IPS-NIHi7 (cell line): ENCODE data around the gene ASXL2.
"Not testable (repeated sequence)": the region's sequence is repeated elsewhere in the genome, so short reads cannot be mapped to it uniquely, and the experiment has no call there.

Experiments used
- DNase-seq: peaks from one replicate; pipeline ENCODE4 v3.0.0; 2012; ENCODE audit warnings: mixed read lengths; ENCODE audit errors: extremely low spot score

ASXL2 gene

DNA sequence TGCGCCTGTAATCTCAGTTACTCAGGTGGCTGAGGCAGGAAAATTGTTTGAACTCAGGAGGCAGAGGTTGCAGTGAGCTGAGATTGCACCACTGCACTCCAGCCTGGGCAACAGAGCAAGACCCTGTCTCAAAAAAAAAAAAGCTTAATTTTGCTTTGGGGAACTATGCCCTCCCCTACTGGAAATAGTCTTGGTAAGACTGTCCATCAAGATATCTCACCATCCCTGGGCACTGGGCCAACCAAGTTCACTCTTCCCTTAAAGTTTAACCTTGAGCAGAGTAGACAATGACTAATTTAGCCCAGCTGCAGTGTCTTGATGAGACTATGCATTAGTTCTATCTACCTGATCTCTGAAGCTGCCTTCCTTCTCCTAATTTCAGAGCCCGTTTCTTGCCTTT is 44.7 kb downstream of the ASXL2 start:
- no peak for DNase-seq

DNA sequence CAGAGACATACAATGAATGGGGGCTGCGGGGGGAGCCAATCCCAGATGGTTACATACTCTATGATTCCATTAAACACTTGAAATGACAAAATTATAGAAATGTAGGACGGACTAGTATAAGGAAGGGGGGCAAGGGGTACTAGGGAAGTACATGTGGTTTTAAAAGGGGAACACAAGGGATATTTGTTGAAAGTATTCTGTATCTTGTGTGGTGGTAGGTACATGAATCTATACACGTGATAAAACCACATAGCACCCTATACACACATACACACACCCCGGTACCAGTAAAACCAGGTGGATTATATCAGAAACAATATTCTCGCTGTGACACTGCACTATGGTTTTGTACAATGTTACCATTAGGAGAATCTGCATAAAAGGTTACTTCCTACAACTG is 45.4 kb downstream of the ASXL2 start:
- DNase-seq: no peak

DNA sequence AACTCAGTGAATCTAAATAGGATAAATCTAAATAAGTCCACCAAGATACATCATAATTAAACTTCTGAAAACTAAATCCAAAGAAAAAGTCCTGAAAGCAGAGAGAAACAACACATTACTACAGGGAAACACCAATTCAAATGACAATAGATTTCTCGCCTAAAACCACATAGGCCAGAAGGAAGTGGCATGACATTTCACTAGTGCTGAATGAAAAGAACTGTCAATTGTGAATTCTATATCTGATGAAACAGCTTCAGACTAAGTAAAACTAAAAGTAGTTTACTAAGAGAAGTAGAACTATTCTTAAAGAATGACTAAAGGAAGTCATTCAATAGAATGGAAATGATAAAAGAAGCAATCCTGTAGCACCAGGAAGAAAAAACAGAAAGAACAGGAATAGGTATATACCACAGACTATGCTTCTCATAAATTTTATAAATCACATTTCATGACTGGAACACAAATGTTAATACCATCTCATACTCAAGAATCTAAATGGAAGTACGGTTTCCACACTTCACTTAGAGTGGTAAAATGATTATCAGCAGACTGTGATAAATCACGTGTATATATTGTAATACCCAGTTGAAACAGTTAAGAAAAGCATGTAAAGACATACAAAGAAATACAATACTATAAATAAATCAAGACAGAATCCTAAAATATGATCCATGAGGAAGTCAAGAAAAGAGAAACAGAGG is 46.4 kb downstream of the ASXL2 start:
- DNase-seq: no peak

DNA sequence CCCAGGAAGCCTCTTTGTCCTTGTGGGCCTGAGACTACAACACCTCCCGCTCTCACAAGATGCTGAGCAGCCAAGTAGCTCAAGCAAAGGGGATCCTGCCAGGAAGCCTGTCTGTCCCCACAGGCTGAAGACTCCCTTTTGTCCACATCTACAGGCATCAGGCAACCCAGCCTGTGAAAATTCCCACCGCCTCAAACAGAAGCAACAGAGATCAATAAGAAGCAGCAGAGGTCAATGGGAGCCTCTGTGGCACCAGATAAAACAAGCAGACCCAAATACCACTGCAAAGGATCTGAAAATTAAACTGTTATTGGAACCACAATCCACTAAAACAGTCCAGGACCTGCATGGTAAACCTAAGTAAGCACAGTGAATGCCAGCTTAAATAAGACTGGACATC is 48.5 kb downstream of the ASXL2 start:
- no peak for DNase-seq

DNA sequence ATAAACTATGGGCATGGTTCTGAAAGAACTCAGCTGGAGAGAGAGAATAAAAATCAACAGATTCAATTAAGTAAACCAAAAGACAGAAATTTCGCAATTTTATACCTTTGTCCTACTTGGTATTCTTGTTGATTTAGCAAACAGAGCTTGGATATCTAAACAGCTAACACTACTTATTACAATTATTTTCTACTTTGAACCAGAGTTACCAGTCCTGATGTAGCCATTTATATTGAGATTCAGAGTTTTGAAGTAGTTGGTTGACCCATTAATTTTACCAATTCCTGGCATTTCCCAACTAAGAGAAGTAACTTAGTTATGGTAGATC is 48.9 kb downstream of the ASXL2 start:
- DNase-seq: no peak

DNA sequence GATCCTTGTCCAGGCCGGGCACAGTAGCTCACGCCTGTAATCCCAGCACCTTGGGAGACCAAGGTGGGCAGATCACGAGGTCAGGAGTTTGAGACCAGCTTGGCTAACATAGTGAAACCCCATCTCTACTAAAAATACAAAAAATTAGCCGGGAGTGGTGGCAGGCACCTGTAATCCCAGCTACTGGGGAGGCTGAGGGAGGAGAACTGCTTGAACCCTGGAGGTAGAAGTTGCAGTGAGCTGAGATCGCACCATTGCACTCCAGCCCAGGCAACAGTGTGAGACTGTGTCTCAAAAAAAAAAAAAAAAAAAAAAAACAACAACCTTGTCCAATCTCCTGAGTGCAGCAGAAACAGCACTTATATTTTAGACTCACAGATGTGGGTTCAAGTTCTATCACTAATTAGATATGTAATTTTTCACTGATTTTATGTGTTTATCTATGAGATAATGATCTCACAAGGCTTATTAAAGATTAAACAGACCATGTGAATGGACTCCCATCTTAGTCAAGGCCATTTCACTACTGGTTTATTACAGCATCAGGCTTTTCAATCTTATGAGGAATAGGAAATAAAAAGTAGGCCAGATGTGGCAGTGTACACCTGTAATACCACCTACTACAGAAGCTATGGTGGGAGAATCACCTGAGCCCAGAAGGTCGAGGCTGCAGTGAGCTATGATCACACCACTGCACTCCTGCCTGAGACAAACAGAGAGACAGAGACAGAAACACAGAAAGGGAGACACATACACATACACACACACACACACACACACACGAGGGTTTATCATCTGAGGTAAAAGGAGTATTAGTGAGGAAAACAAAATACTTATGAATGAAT is 49.5 kb downstream of the ASXL2 start:
- DNase-seq: not testable (repeated sequence)

DNA sequence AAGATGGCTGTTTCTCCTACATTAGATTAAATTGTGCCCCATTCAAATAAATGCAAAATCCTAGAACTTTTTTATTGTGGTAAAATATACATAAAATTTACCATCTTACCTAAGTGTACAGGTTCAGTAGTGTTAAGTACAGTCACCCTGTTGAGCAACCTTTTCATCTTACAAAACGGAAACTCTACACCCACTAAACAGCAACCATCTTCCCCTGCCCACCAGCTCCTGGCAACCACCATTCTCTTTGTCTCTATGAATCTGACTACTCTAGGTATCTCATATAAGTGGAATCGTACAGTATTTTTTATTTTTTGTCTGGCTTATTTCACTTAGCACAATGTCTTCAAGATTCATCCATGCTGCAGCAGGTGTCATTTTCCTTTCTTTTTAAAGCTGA is 53.0 kb downstream of the ASXL2 start:
- DNase-seq: no peak

DNA sequence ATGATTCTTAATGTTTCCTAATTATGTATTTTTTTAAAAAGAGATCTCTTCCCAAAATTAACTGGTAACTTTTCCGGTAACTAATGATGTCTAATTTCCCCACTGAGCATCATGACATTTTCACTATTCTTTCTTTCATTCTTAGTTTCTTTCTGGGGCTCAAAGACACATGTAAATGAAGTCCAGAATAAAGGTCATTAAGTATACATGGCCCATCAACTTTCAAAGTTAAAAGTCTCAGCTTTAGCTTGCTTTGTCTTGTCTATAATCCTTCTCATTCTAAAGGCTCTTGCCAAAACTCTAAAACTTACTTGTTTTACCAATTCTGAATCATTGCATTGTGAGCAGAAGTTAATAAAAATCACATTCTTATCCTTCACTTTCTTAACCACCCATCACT is 53.6 kb downstream of the ASXL2 start:
- no peak for DNase-seq

DNA sequence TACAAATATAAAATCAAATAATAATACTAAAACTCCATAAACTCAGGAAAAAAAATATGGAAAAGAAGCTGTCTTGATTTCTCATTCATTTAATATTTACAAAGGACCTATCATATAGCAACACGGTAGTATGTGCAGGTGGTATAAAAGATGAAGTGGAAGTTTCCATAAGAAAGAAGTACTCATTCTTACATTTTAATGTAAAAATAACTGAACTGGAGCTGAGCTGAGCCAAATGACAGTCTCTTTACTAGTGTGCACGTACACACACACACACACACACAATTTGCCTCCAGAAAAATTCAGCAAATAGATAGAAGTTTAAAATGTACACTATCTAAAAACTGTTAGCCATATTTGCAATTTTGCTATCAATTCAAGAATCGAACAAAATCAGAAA is 54.1 kb downstream of the ASXL2 start:
- DNase-seq: no peak

DNA sequence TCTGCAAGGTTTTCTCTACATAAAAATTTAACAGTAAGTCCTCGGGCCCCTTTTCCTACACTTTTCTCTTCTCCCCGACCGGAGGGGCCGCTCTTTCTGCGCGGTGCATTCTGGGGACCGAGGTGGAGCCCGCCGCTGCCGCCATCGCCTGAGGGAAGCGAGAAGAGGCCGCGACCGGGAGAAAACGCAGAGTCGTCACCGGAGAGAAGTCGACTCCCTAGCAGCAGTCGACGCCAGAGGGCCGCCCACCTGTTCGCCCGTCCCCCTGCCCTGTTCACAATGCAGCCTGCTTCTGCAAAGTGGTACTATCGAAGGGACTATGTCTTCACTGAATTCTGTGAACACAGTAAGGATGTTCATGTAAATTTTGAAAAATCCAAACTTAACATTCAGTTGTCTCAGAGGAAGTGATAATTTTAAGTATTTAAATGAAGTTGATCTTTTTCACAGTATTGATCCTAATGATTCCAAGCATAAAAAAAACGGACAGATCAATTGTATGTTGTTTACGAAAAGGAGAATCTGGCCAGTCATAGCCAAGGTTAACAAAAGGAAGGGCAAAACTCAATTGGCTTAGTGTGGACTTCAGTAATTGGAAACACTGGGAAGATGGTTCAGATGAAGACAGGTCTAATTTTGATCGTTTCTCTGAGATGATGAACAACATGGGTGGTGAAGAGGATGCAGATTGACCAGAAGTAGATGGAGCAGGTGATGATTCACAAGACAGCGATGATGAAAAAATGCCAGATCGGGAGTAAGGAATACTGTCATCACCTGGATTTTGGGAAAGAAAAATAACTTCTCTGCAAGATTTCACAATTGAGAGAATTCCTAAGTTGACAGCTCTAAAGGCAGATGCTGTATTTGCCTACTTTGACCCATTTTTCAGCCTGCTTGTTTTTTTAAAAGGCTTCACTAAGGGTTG is 55.8 kb downstream of the ASXL2 start:
- peak; percentile 51 for DNase-seq

DNA sequence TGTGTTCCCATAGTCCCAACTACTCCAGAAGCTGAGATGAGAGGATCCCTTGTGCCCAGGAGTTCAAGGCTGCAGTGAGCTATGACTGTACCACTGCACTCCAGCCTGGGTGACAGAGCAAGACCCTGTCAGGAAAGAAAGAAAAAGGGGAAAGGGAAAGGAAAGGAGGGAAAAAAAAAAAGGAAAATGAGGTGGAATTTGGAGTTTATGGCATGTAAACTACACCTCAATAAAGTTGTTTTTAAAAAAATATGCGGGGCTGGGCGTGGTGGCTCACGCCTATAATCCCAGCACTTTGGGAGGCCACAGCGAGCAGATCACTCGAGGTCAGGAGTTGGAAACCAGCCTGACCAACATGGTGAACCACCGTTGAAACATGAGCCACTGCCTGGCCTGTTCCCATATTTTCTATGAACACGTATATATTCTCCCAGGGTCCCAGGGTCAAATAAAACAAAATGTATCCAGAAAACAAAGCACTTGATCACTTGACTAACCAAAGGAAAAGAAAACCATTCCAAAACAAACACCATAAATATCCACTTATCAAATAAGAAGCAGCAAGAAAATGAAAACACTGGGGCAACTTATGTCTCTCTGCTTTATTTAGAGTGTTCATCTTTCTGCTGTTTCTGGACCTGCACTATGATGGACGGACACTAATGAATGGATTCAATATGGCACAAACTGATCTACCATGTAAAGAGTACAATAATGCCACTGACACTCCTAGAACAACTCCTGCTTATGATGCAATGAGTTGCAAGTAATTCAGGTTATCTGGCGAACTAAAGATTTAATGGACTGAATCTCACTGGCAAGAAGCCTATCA is 56.8 kb downstream of the ASXL2 start:
- no peak for DNase-seq

DNA sequence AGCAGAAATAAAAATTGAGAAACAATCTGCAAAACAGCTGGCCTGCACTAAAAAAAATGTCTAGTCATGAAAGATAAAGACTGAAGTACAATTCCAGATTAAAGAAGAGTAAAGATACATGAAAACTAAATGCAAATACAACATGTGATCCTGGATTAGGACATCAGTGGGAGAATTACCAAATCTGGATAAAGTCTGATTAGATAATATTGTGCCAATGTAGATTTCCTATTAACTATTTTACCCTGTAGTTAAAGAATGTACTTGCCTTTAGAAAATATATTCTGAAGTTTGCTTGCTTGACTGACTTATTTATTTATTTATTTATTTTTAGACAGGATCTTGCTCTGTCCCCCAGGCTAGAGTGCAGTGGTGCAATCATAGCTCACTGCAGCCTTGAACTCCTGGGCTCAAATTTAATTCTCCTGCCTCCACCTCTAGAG is 58.7 kb downstream of the ASXL2 start:
- DNase-seq: no peak

DNA sequence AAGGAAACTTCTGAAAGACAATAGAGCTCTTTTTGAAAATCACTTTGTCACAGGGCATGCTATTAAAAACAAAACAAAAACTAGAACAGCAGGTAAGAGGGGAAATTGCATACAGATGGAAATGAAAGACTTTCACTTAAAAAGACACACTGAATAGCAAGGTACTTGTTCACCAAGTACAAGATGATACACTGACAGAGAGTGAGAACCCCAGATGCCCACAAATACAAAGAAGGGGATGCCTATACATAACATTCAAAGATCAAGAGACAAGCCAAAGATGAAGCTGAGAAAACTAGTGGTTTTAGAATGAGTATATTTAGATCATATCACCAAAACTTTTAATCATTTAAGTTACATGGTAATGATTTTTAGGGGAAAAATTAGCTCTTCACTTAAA is 60.7 kb downstream of the ASXL2 start:
- no peak for DNase-seq

DNA sequence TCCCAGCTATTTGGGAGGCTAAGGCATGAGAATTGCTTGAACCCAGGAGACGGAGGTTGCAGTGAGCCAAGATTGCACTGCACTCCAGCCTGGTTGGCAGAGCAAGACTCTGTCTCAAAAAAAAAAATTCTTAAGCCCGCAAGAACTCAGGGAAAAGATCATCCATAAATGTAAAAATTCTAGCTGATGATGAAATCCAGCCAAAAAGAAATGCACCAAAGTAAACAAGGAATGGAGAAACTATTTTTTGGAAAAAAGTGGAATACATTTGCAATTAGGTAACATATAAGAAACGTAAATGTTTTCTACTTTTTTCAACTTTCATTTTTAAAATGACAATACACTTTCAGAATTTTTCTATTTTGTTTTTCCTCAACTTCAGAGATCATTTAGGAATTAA is 61.3 kb downstream of the ASXL2 start:
- no peak for DNase-seq

DNA sequence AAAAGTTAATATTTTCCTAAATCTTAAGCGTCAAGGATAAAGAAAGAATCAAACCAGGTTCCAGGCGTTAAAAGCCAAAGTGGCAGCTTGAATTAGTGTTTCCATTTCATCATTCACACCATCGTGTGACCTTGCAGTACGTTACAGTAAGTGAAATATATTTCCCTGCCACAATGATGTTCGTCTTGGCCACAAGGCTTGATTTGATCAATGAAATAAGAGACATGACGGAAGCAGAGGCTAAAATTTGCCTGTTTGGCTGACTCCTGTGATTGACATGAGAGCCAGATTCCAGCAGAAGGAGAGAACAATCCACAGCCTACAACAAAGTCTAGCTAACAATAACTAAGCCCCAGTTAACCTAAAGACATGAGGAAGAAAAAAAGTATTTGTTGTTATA is 62.0 kb downstream of the ASXL2 start:
- DNase-seq: no peak

DNA sequence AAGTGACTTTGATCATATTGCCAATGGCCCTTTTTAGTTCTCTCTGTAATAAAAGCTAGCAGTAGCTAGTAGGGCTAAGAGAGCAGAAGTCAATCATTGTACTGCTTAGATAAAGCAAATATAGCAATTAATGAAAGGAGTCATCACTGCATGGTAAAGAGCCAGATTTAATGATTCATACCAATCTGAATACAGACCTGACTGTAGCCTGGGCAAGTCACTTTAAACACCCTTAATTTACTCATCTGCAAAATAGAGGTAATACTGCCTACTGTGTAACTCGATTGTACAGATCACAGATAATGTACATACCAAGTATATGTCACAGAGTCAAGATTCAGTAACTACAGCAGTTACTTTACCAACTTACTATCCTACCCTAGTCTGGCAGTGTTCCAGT is 63.6 kb downstream of the ASXL2 start:
- no peak for DNase-seq

DNA sequence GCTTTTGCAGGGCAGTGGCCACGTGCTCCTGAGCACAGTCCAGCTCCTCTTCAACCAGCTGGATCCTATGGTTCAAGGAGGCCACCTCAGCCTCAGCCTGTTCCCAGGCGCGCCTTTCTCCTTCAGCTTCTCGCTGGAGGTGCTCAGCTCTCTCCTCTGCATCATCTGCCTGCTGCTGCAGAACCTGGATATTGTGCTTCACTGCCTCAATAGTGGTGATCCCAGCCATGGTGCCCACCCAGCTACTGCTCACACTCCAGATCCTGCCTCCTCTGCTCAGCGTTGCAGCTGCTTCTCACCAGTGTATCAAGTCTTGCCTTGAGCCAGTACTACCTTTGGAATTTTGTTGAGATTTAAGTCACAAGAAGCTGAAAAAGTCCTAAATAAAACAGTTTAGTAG is 67.9 kb downstream of the ASXL2 start:
- no peak for DNase-seq

DNA sequence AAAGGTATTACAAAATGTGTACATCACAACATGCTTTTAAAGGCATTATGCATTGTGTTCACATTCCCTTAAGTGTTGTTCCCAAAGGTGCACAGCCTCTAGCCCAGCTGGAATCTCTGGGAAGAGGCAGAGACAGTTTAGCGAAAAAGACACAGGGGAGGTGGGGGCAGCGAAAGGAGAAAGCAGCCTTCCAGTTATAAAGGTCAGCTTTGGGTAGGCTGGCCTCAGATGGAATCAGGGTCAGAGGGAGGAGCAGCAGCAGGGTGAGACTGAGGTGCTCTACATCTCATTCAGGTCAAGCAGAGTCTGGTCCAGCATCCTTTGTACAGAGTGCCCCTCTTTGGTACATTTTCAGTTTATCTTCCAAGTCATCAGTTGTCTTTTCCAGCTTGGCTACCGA is 68.6 kb downstream of the ASXL2 start:
- DNase-seq: no peak

DNA sequence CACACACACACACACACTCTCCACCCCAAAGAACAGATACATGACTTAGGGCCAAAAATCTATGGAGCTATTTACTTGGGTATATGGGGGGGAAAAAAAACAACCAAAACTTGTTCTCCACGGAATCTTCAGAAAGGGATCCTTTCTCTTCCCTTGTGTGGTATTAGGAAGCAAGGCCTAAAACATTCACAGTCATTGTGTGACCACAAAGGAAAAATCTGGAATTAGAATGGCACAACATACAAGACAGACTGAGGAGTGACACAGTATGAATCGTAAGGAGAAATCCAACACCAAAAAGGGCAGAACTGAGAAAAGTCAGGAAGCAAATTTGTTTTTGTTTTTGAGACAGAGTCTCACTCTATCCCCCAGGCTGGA is 70.3 kb downstream of the ASXL2 start:
- DNase-seq: no peak

DNA sequence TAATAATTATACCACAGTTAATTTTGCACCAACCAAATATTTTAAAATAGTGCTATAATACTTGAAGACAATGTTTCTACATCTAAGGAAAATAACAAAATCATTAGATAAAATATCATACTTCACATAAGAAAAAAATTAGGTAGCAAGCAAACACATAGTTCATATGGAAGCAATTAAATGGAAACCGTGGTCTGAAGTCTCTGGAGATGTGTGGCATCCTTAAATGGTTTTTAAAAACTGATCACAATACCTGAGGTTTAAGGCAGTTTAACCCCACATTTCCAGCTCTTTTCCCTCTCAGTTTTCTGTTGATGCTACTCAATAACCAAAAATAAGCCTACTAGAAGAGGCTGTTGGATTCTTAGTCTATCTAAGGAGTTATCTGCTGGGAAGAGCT is 71.3 kb downstream of the ASXL2 start:
- DNase-seq: no peak

DNA sequence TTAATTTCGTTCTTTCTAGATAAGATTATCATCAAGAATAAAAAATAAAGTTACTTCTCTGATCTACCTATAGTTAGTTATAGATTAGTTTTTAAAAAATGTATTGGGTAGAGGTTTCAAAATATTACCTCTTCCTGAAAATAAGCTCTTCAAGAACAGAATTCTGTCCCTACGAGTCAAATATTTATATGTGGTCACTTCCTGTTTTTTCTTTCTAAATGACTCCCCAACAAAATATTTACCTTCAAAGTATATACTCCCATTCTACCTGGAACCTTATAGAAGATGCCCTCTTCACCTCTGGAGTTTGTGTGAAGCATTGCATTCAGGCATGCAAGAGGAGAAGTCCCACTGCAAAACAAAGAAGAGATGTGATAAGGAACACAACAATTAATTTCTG is 72.3 kb downstream of the ASXL2 start:
- DNase-seq: no peak

DNA sequence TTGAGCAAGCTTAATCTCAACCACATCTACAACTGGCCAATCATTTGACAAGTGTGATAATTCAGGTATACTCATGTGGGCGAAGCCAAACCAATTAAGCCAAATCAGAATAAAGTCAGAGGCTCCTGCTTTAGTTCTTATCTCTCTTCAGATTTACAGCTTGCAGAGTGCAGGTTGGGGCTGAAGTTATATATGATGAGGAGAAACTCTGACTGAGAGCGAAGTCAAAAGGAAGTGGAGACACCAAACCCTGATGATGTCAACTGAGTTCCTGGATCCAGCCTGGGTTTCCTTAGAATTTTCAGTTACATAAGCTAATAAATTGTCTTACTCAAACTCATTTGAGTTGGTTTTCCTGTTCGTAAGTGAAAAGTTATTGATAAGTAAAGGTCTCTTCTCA is 73.9 kb downstream of the ASXL2 start:
- no peak for DNase-seq
